NCI-H226 (cell line): Measurements from ENCODE around the gene PRR15L.
A peak's percentile ranks its signal among the peaks of the same experiment; 100 is the strongest.
"Not testable (repeated sequence)": the region's sequence is repeated elsewhere in the genome, so short reads cannot be mapped to it uniquely, and the experiment has no call there.

Source experiments
- DNase-seq: peaks from one replicate; pipeline ENCODE4 v3.0.0-alpha.2; 2015

Gene PRR15L

DNA sequence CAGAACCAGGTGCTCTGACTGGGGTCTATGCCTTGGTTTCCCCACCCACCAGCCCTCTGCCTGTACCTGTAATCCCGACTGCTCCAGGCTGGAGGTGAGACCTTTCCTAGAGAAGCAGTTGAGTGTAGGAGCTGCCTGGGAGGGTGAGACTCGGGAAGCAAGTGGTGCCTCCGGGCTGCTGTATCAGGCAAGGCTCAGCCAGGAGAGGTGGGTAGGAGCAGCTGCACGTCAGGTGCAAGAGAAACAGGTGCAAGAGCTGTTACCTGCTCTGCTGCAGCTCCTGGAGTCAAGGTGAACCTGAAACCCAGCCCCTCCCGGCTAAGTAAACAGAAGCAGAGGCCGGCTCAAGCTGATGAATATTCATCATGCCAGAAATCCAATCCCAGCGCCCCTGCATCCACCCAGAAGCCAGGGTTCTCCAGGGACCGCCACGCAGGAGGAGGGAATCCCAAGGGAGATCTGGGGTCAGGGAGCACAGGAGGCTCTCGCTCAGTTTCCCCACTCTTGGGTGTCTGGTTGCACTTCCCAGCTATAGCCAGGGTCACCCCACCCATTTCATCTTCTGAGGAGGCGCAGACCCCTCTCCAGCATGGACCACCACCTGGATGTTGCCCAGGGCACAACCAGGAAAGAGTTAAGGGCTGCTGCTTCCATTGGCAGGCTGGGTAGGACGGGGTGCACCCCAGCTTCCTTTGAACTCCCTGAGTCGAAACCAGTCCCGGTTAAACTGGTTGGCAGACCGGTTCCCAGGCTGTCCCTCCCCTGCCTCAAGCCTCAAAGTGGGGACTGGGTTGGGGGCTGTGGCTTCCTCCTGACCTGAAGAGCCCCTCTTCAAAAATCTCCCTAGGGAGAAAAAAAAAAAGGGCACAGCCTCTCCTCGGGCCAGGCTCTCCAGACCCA lies at the start of gene PRR15L:
PRR15L (minus strand) TSS at position 293 of the 900 bp plus-strand sequence. CDS start 4,649 bp downstream, outside the sequence.
- DNase-seq: no peak

DNA sequence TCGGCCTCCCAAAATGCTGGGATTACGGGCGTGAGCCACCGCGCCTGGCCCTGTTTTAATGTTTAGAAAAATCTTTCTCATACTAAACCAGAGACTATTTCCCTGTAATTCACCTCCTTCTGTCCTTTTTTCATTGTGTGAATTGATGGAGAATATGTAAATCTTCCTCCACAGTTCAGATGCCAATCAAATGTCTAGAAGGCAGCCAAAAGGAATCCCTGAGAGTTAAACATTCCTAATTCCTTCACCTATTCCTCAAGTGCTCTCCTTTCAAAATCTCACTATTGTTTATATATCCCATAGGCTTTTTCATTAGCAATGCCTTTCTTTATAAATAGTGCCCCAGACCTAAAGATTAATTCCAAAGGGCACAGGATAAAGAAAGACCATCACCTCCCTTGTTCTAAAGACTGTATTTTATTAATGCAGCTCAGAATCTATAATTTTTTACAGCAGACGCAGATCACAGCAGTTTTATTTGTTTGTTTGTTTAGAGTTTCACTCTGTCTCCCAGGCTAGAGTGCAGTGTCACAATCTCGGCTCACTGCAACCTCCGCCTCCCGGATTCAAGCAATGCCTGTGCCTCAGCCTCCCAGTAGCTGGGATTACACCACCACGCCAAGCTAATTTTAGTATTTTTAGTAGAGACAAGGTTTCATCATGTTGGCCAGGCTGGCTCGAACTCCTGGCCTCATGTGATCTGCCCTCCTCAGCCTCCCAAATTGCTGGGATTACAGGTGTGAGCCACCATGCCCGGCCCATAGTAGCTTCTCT lies 49.4 kb upstream of the PRR15L start:
- no peak for DNase-seq

DNA sequence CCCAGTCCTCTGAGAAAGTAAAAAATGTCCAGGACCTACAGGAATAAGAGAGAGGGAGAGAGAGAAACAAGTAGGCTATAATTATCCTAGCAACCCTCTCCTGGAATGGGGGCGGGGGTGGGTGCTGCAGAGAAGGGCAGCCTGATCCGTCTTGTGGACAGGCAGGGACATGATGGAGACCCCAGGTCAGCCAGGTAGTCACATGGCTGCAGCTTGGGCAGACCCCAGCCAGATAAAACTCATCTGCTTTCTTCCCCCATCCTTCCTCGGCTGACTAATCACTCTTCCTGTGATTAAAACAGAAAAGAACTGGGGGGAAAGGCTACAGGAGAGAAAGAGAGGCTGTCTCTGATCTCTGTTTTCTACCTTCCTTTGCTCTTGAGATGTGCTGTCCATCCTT lies 47.3 kb upstream of the PRR15L start:
- DNase-seq: no peak

DNA sequence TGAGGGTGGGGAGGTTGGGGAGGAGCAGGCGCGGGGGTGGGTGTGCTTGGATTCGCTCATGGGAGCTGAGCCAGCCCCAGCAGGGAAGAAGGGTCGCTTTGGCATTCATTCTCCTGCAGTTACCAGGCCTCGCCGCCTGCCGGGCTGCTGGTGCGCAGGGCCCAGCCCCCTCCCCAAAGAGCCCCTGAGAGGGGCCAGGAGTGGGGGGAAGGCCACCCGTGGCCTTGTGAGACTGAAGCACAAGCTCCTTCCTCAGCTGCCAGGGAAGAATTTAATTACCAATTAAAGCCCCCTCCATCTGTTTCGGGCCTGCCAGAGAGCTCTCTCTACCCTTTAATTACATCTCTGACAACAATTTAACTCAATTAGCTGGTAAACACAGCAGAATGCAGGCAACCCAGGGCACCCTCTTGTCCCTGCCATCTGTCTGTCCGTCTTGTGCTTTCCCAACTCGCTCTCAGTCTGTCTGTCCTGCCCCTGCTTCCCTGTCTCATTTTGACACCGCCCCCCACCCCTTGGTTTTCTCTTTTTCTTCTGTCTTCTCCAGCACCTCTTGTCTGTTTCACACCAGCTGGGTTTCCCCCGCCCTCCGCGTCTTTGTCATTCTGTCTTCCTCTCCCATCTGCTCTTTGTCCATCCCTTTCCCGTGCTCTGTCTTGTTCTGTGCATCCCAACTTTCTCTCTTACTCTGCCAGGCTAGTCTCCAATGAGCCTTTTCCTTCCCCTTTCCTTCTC lies 45.9 kb upstream of the PRR15L start:
- DNase-seq: no peak

GRCh38 chr17:48002916-48003416 lies 45.3 kb upstream of the PRR15L start:
- DNase-seq: no peak

DNA sequence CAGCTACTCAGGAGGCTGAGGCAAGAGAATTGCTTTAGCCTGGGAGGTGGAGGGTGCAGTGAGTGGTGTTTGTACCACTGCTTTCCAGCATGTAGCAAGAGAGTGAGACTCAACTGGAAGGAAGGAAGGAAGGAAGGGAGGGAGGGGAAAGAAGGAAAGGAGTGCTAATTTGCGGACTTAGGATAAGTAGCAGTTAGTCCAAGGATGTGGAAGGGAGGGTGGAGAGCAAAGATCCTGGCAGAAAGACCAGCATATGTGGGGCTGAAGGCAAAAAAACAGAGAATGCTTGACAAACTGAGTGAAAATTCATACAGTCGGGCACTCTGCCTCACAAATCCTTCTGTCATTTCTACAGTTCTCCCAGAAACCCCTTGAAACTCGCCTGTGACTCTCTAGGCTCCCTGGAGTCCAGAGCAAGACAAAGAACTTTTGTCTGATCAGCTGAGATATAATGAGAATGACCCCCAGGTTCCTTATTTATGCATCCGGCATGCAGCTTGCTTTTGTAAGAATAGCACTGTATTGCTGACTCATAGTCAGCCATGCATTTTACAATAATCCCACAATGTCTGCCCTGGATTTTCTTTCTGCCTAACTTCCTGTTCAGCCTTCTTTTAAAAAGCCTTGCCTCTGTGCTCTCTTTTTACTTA lies 44.7 kb upstream of the PRR15L start:
- DNase-seq: peak; percentile 40

DNA sequence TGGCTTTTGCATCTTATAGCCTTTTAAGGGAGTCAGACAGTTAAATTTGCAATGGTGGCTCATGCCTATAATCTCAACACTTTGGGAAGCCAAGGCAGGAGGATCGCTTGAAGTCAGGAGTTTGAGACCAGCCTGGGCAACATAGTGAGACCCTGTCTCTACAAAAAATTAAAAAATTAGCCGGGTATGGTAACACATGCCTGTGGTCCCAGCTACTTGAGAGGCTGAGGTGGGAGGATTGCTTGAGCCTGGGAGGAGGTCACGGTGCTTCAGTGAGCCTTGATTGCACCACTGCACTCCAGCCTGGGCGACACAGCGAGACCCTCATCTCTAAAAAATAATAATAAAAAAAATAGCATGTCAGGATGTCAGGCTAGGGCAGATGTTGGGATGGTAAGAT lies 44.0 kb upstream of the PRR15L start:
- DNase-seq: not testable (repeated sequence)

GRCh38 chr17:48001197-48001596 lies 43.5 kb upstream of the PRR15L start:
- no peak for DNase-seq

DNA sequence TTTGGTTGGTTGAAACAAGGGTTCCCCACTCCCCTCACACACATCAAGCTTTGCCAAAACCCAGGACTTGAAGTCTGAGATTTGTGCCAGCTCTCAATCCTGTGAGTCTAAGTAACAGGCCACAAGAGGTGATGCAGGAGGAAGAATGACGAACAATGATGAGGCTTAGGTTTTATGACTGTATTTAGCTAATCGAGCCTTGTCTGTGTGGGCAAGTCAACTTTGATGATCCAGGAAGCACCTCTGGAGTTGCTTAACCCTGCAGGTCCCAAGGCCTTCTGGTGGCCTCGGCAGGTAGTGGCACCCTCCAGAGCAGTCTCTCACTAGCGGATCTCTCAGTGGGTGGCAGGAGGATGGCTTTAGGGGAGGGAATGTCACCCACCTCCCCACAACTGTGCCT lies 41.9 kb upstream of the PRR15L start:
- no peak for DNase-seq

- DNase-seq: no peak
These were observed 40.4 kb upstream of the PRR15L start for GRCh38 chr17:47998044-47998443.

- no peak for DNase-seq
These were observed 39.9 kb upstream of the PRR15L start for GRCh38 chr17:47997586-47997985.

- no peak for DNase-seq
These were observed 38.5 kb upstream of the PRR15L start for GRCh38 chr17:47996201-47996600.

DNA sequence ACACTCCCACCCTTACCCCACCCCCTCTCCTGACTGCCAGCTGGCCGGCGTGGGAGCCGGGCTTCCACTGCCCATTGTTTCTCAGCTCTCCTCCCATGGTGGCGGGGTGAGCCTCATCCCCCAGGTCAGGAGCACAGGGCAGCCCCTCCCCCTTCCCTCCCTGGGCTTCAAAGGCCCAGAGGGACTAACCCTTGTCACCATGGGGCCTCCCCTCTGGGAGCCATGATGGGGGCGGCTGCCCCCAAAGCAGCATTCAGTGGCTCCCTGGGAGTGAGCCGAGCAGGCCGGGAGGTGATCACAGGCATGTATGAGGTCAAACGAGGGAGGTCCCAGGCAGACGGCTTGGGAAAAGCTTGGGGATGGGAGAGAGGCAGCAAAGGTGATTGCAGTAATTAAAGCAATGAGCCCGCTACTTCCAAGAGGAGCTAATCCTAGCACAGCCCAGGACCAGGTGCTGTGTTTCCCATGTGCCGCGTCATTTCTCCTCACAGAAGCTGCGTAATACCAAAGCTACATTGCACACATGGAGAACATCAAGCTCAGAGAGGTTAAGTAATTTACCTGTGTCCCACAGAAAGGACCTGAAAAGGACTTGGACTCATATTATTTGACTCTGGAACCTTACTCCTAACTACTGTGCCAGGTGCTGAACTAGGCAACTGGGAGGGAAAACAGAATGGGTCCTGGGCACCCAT lies 37.7 kb upstream of the PRR15L start:
- no peak for DNase-seq

- no peak for DNase-seq
These were observed 37.0 kb upstream of the PRR15L start for GRCh38 chr17:47994724-47995123.

DNA sequence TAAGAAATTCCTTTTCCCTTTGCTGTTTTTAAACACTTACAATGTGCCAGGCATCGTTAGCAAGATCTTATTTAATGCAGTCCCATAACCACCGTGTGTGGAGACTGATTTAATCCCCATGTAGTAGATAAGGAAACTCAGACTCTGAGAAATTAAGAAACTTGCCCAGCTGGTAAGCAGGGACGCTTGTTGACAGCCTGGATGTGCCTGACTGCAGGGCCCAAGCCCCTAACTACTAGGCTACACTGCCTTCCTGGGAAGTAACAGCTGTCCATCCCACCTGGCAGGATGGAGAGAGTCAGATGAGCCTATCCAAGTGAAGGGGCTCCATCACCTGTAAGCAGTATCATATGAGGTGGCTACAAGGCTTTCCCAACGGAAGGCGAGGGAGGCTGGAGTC lies 36.3 kb upstream of the PRR15L start:
- no peak for DNase-seq

- DNase-seq: no peak
These were observed 35.4 kb upstream of the PRR15L start for GRCh38 chr17:47993031-47993564.

GRCh38 chr17:47992216-47992615 lies 34.5 kb upstream of the PRR15L start:
- DNase-seq: no peak

- no peak for DNase-seq
These were observed 33.5 kb upstream of the PRR15L start for GRCh38 chr17:47990962-47991731.

DNA sequence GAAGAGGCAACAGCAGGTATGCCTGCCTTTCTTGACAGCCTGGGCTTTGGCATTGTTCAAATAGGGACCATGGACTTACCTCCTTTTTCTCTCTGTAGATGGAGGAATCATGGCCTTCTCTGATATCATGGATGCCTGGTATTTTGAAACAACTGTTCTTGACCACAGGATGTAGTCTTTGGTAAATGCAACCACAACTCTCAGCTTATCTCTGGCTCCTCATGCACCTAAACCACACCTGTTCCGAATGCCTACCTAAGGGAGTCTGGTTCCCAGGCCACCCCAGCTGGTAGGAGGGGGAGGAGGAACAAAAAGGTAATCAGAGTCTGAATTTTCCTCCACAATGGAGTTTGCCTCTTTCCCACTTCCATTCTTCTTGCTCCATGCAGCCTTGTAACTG lies 32.0 kb upstream of the PRR15L start:
- peak; percentile 26 for DNase-seq

GRCh38 chr17:47989159-47989558 lies 31.5 kb upstream of the PRR15L start:
- DNase-seq: no peak

DNA sequence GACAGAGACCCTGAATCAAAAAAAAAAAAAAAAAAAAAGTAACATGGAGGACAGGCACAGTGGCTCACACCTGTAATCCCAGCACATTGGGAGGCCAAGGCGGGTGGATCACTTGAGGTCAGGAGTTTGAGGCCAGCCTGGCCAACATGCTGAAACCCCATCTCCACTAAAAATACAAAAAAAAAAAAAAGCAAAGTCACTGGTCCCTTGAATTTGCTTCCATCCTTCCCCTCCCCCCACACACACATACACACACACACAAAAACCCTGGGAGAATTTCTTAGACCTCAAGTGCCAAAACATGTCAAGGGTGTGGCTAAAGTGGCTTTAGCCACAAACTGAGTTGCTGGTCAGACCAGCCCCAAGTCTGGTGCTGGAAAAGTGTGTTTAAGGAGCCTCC lies 30.8 kb upstream of the PRR15L start:
- DNase-seq: not testable (repeated sequence)
